Measurements from ENCODE around the gene EFCAB11.

DNA sequence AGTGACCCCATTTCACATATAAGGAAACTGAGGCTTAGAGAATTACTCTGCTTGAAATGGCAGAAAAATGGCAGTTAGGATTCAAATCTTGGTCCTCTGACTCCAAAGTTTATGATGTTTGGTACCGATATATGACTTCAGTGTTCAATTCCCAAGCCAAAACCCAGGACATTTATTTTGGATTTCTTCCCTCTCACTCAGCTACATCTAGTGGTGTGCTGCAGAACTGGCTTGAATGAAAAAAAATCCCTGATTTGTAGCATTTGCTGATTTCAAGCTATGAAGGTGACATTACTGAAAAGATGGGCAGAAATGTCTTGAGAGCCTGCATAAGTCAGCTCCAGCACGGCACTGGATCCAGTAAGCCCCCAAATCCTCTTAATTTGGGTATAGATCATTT, 106.4 kb downstream of the EFCAB11 start:
- TF ChIP-seq, protein P1, sequence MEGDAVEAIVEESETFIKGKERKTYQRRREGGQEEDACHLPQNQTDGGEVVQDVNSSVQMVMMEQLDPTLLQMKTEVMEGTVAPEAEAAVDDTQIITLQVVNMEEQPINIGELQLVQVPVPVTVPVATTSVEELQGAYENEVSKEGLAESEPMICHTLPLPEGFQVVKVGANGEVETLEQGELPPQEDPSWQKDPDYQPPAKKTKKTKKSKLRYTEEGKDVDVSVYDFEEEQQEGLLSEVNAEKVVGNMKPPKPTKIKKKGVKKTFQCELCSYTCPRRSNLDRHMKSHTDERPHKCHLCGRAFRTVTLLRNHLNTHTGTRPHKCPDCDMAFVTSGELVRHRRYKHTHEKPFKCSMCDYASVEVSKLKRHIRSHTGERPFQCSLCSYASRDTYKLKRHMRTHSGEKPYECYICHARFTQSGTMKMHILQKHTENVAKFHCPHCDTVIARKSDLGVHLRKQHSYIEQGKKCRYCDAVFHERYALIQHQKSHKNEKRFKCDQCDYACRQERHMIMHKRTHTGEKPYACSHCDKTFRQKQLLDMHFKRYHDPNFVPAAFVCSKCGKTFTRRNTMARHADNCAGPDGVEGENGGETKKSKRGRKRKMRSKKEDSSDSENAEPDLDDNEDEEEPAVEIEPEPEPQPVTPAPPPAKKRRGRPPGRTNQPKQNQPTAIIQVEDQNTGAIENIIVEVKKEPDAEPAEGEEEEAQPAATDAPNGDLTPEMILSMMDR (IDR thresholded peaks at IDR 0.05), result peak in 1 of 6 experiments; percentile 30
- no peak for TF ChIP-seq POLR2A (IDR thresholded peaks at IDR 0.05)

All from esophagus squamous epithelium (tissue), 4 donors.